Endothelial cell of umbilical vein (primary cell): ENCODE data around the gene EPC1. TPM values are rescaled to one million over a fixed set of nuclear protein-coding genes. Genes with fewer than 3 reads are reported as not detected.

ENCODE experiments used
- BruUV-seq: library from RNA; stranded (reverse); fragments of 400-500 nt; replicated peaks from 2 replicates; lab custom pipeline; 2021; lab: Mats Ljungman, UMichigan
- CTCF ChIA-PET: fragments of 300-600, 350-600 bp; sonication (Branson Sonifier 250); formaldehyde crosslinking; loops from one replicate; lab custom pipeline; 2021; ENCODE audit warnings: antibody characterized with exemption, inconsistent platforms; lab: Charles Lee
- POLR2A ChIA-PET: fragments of 300-600, 350-600 bp; sonication (Branson Sonifier 250); formaldehyde crosslinking; loops from one replicate; lab custom pipeline; 2021; ENCODE audit warnings: antibody characterized with exemption, inconsistent platforms; lab: Charles Lee
- DNase-seq: peaks from one replicate; pipeline ENCODE4 v3.0.0-alpha.2; 2011; ENCODE audit warnings: low read depth, low spot score
- FAIRE-seq: peaks from 2 replicates; lab custom pipeline; 2011; peaks lifted over from hg19 to GRCh38; lab: Jason Lieb, UNC
- H2AFZ ChIP-seq: 2 replicates; pipeline ENCODE4 v1.6.0; 2012; ENCODE audit warnings: low read depth, low read length, control low read depth, inconsistent platforms
- H3K27ac ChIP-seq: 2 replicates; pipeline ENCODE4 v1.5.1; 2011; ENCODE audit warnings: low read depth, mild to moderate bottlenecking, control low read depth, low read length, moderate library complexity; ENCODE audit not compliant: insufficient read depth
- H3K27me3 ChIP-seq, 2 experiments: 2 replicates each; pipeline versions ENCODE4 v1.6.0 to v1.6.1; 2011; ENCODE audit warnings: low read length in 2 of 2, mixed read lengths in 1 of 2; ENCODE audit not compliant: control insufficient read depth in 2 of 2, insufficient read depth in 2 of 2
- H3K36me3 ChIP-seq, 2 experiments: 2 replicates in 1 of 2; 3 replicates in 1 of 2; pipeline ENCODE4 v1.5.1; 2011; ENCODE audit warnings: low read length in 2 of 2, mild to moderate bottlenecking in 1 of 2, moderate library complexity in 1 of 2; ENCODE audit not compliant: control insufficient read depth in 2 of 2, insufficient read depth in 2 of 2; ENCODE audit errors: extremely low read depth in 1 of 2
- H3K4me1 ChIP-seq: 3 replicates; pipeline ENCODE4 v1.5.1; 2011; ENCODE audit warnings: mild to moderate bottlenecking, low read length; ENCODE audit not compliant: control insufficient read depth, insufficient read depth; ENCODE audit errors: extremely low read depth
- H3K4me2 ChIP-seq: 2 replicates; pipeline ENCODE4 v1.6.1; 2011; ENCODE audit warnings: low read length, control low read depth, mixed read lengths; ENCODE audit not compliant: insufficient read depth
- H3K4me3 ChIP-seq, 3 experiments: fragments of 200-600 bp in 1 of 3; sonication (generic), shearing (Covaris generic) in 1 of 3; replicated peaks in 1 of 3; 2 replicates each; pipeline ENCODE4 v1.5.1; 2011 to 2016; ENCODE audit warnings: control low read depth in 3 of 3, low read length in 3 of 3, mild to moderate bottlenecking in 2 of 3, inconsistent platforms in 1 of 3, low read depth in 1 of 3, moderate library complexity in 1 of 3; ENCODE audit not compliant: insufficient read depth in 1 of 3
- H3K79me2 ChIP-seq: 2 replicates; pipeline ENCODE4 v1.6.0; 2012; ENCODE audit warnings: low read length, inconsistent platforms; ENCODE audit not compliant: control insufficient read depth, insufficient read depth
- H3K9ac ChIP-seq: replicated peaks from 2 replicates; pipeline ENCODE3; 2011; ENCODE audit warnings: low read length, control low read depth; ENCODE audit not compliant: insufficient read depth; ENCODE audit errors: extremely low read depth
- H3K9me1 ChIP-seq: replicated peaks from 3 replicates; pipeline ENCODE4 v1.6.0; 2011; ENCODE audit warnings: mild to moderate bottlenecking, low read length; ENCODE audit not compliant: control insufficient read depth, insufficient read depth; ENCODE audit errors: extremely low read depth
- H3K9me3 ChIP-seq: replicated peaks from 2 replicates; pipeline ENCODE4 v1.5.1; 2012; ENCODE audit warnings: low read length, inconsistent platforms; ENCODE audit not compliant: control insufficient read depth, insufficient read depth
- H4K20me1 ChIP-seq: replicated peaks from 2 replicates; pipeline ENCODE3; 2011; ENCODE audit warnings: mild to moderate bottlenecking, low read length; ENCODE audit not compliant: control insufficient read depth, insufficient read depth; ENCODE audit errors: extremely low read depth
- CTCF ChIP-seq, 2 donors: IDR thresholded peaks; 1 replicate in 1 of 2; 2 replicates in 1 of 2; pipeline ENCODE4 v1.5.1; 2011; ENCODE audit warnings: low read length in 2 of 2, mild to moderate bottlenecking in 2 of 2, moderate library complexity in 2 of 2, control low read depth in 1 of 2, inconsistent platforms in 1 of 2, low read depth in 1 of 2; ENCODE audit not compliant: insufficient read depth in 1 of 2; ENCODE audit errors: extremely low read depth in 1 of 2
- EZH2 ChIP-seq: IDR thresholded peaks from 2 replicates; pipeline ENCODE4 v1.6.1; 2012; ENCODE audit warnings: borderline replicate concordance, low read depth, mild to moderate bottlenecking, moderate library complexity, low read length, inconsistent platforms; ENCODE audit not compliant: severe bottlenecking
- FOS ChIP-seq: IDR thresholded peaks from 2 replicates; pipeline ENCODE4 v1.6.1; 2011; ENCODE audit warnings: mild to moderate bottlenecking, low read length, moderate library complexity, borderline replicate concordance; ENCODE audit not compliant: insufficient read depth
- GATA2 ChIP-seq: IDR thresholded peaks from 2 replicates; pipeline ENCODE4 v1.7.0; 2011; ENCODE audit warnings: low read depth, mild to moderate bottlenecking, moderate library complexity, mixed read lengths, low read length; ENCODE audit not compliant: insufficient read length, insufficient read depth
- JUN ChIP-seq: IDR thresholded peaks from 2 replicates; pipeline ENCODE4 v1.6.1; 2011; ENCODE audit warnings: borderline replicate concordance, low read depth; ENCODE audit not compliant: insufficient read length, insufficient read depth
- MAX ChIP-seq: IDR thresholded peaks from 2 replicates; pipeline ENCODE4 v1.6.1; 2011; ENCODE audit not compliant: insufficient read depth, insufficient read length
- MYC ChIP-seq: IDR thresholded peaks from one replicate; pipeline ENCODE4 v1.6.1; 2011; ENCODE audit warnings: mild to moderate bottlenecking, low read depth, low read length
- POLR2A ChIP-seq: IDR thresholded peaks from 2 replicates; pipeline ENCODE4 v1.6.1; 2012; ENCODE audit warnings: low read depth, mild to moderate bottlenecking, control low read depth, low read length
- POLR2AphosphoS5 ChIP-seq: IDR thresholded peaks from 2 replicates; pipeline ENCODE4 v1.6.1; 2012; ENCODE audit warnings: low read depth, mild to moderate bottlenecking, control low read depth, low read length, moderate library complexity; ENCODE audit not compliant: insufficient read depth
- dilution Hi-C: fragments of 300-500 bp; cut with MboI; formaldehyde crosslinking; loops from one replicate; pipeline ENCODE4 v1.15.0; 2019; ENCODE audit warnings: low sequenced_read_pairs; ENCODE audit not compliant: extremely low pct_ligation_motif_present
- intact Hi-C: fragments of 100-400 bp; cut with micrococcal nuclease; formaldehyde crosslinking; loops from one replicate; pipeline ENCODE4 v1.10.0; 2022
- polyA plus RNA-seq, 4 experiments: library from polyadenylated mRNA; depleted of rRNA in 3 of 4; stranded (reverse) in 3 of 4; unstranded in 1 of 4; fragments of >200 nt; gene quantifications; 2 replicates each; pipeline versions ENCODE4 v1.2.1 to v1.2.3, GENCODE V29; 2011 to 2012; ENCODE audit warnings: missing spikeins in 1 of 4
- total RNA-seq: library from RNA; stranded (reverse); gene quantifications from 2 replicates; pipeline ENCODE4 v1.2.3, GENCODE V29; 2021

The EPC1 gene
- total and polyA plus RNA-seq, 2 donors (not counting 3 experiments of a cell fraction or from before 2014, with no cell fraction given), result 27.9 to 39.0 TPM

GRCh38 chr10:32308027-32308603 lies 38.8 kb downstream of the EPC1 start:
- Histone ChIP-seq H3K9me3 (no peaks in the 10 kb centered on the region), H3K9ac (no peak overlapping the region), H3K36me3 (peaks cover 3 to 13% of the 10 kb centered on the region in 2 experiments), H3K27ac (no peak overlapping the region), H3K4me1 (peaks cover 13% of the 10 kb centered on the region), H3K4me3 (no peak overlapping the region), H2AFZ (no peak overlapping the region), H4K20me1 (peaks cover 15% of the 10 kb centered on the region), H3K27me3 (no peaks in the 10 kb centered on the region), H3K4me2 (no peak overlapping the region), H3K9me1 (no peaks in the 10 kb centered on the region), H3K79me2 (peaks cover 82% of the 10 kb centered on the region)
- POLR2A ChIA-PET, result no interaction called here
- no peak for FAIRE-seq
- CTCF ChIA-PET, result interaction anchor here (0.8 kb wide), 1 partner anchor 18 kb away, joined by 3 read pairs; no protein-coding TSS in a partner anchor
- intact Hi-C loops, result no loop called here
- TF ChIP-seq JUN (no peak), GATA2 (no peak)
- dilution Hi-C loops, result no loop called here
- BruUV-seq, result no TSS peak
- DNase-seq, result no peak

GRCh38 chr10:32307609-32308008 lies 39.3 kb downstream of the EPC1 start:
- Histone ChIP-seq H3K4me1 (peaks cover 11% of the 10 kb centered on the region), H4K20me1 (peaks cover 10% of the 10 kb centered on the region), H3K9ac (no peak overlapping the region), H3K36me3 (peaks cover 3 to 14% of the 10 kb centered on the region in 2 experiments), H3K4me2 (no peak overlapping the region), H3K27me3 (no peaks in the 10 kb centered on the region), H2AFZ (no peak overlapping the region), H3K4me3 (no peak overlapping the region), H3K79me2 (peaks cover 82% of the 10 kb centered on the region), H3K9me1 (no peaks in the 10 kb centered on the region), H3K27ac (no peak overlapping the region), H3K9me3 (no peaks in the 10 kb centered on the region)
- no peak for FAIRE-seq
- DNase-seq, result no peak
- BruUV-seq, result no TSS peak
- CTCF ChIA-PET, result interaction anchor here (0.8 kb wide), 1 partner anchor 17 kb away, joined by 3 read pairs; no protein-coding TSS in a partner anchor
- POLR2A ChIA-PET, result no interaction called here
- dilution Hi-C loops (no loop called here), intact Hi-C loops (no loop called here)
- TF ChIP-seq MYC (no peak), FOS (no peak), POLR2AphosphoS5 (no peak), MAX (no peak), JUN (no peak), GATA2 (no peak), EZH2 (no peak), CTCF (IDR thresholded peaks at IDR 0.05; ENCODE audit: extremely low read depth in 1 of 2, insufficient read depth in 1 of 2, low read depth in 1 of 2, low read length in 2 of 2) (no peak), POLR2A (no peak)
